Measurements from ENCODE around the gene ZSCAN22. TPM values are rescaled to one million over a fixed set of nuclear protein-coding genes. Genes with fewer than 3 reads are reported as not detected.
"Not testable (repeated sequence)": the region's sequence is repeated elsewhere in the genome, so short reads cannot be mapped to it uniquely, and the experiment has no call there.

ZSCAN22 gene
- total and polyA plus RNA-seq, 2 of the 13 experiments (the other 11 are each of a cell fraction or from before 2014, with no cell fraction given): 2.5 to 3.5 TPM

DNA sequence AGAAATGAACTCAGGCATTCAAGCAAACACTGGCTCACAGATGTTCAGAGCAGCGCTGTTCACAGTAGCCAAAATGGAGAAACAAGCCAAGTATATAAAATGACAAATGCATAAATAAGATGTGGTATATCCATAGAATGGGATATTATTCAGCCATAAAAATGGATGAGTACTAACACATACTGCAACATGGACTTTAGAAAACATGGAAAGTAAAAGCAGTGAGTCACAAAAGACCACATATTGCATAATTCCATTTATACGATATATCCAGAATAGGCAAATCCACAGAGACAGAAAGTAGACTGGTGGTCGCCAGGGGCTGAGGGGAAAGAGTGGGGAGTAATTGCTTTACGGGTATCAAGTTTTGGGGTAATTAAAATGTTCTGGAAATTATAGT, 47.4 kb downstream of the ZSCAN22 start (continued):
- TF ChIP-seq, protein P1, sequence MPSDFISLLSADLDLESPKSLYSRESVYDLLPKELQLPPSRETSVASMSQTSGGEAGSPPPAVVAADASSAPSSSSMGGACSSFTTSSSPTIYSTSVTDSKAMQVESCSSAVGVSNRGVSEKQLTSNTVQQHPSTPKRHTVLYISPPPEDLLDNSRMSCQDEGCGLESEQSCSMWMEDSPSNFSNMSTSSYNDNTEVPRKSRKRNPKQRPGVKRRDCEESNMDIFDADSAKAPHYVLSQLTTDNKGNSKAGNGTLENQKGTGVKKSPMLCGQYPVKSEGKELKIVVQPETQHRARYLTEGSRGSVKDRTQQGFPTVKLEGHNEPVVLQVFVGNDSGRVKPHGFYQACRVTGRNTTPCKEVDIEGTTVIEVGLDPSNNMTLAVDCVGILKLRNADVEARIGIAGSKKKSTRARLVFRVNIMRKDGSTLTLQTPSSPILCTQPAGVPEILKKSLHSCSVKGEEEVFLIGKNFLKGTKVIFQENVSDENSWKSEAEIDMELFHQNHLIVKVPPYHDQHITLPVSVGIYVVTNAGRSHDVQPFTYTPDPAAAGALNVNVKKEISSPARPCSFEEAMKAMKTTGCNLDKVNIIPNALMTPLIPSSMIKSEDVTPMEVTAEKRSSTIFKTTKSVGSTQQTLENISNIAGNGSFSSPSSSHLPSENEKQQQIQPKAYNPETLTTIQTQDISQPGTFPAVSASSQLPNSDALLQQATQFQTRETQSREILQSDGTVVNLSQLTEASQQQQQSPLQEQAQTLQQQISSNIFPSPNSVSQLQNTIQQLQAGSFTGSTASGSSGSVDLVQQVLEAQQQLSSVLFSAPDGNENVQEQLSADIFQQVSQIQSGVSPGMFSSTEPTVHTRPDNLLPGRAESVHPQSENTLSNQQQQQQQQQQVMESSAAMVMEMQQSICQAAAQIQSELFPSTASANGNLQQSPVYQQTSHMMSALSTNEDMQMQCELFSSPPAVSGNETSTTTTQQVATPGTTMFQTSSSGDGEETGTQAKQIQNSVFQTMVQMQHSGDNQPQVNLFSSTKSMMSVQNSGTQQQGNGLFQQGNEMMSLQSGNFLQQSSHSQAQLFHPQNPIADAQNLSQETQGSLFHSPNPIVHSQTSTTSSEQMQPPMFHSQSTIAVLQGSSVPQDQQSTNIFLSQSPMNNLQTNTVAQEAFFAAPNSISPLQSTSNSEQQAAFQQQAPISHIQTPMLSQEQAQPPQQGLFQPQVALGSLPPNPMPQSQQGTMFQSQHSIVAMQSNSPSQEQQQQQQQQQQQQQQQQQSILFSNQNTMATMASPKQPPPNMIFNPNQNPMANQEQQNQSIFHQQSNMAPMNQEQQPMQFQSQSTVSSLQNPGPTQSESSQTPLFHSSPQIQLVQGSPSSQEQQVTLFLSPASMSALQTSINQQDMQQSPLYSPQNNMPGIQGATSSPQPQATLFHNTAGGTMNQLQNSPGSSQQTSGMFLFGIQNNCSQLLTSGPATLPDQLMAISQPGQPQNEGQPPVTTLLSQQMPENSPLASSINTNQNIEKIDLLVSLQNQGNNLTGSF (CRISPR knock-in tag; IDR thresholded peaks at IDR 0.05): no peak
- no peak for TF ChIP-seq NCOR1 (IDR thresholded peaks at IDR 0.05; ENCODE audit: borderline replicate concordance, low read length)

DNA sequence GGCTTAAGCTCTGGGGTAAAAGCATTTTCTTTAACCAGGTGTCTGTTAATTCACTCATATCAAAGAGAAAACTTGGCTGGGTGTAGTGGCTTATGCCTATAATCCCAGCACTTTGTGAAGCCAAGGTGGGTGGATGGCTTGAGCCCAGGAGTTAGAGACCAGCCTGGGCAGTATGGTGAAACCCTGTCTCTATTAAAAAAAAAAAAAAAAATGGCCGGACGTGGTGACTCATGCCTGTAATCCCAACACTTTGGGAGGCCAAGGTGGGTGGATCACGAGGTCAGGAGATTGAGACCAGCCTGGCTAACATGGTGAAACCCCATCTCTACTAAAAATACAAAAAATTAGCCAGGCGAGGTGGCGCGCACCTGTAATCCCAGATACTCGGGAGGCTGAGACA, 49.9 kb downstream of the ZSCAN22 start:
- H3K9ac ChIP-seq (ENCODE audit: insufficient read depth, low read depth, low read length); H3K4me3 ChIP-seq (replicated peaks in 1 of 3; ENCODE audit: insufficient read depth in 1 of 3, low read depth in 2 of 3, low read length in 3 of 3); H3K4me2 ChIP-seq (ENCODE audit: low read depth, low read length); in situ Hi-C loops (cut with HindIII; ENCODE audit: extremely low pct_ligation_motif_present, low pct_unique_long_range_greater_than_20kb); CTCF ChIA-PET (ENCODE audit: low intra/inter-chr PET ratio, low total read pairs); H3K27ac ChIP-seq (ENCODE audit: extremely low read length, insufficient read depth, low read length); DNase-seq (ENCODE audit: low spot score); H4K20me1 ChIP-seq (ENCODE audit: insufficient read depth, low read length); H3K79me2 ChIP-seq (ENCODE audit: insufficient read depth, low read length); H3K36me3 ChIP-seq (replicated peaks in 1 of 2; ENCODE audit: control insufficient read depth in 1 of 2, insufficient read depth in 2 of 2, low read length in 2 of 2); BruUV-seq (replicated peaks); intact Hi-C loops (cut with micrococcal nuclease; ENCODE audit: unreplicated experiment); H3K27me3 ChIP-seq (ENCODE audit: control insufficient read depth in 1 of 2, insufficient read depth in 2 of 2, low read length in 2 of 2); H3K9me3 ChIP-seq (ENCODE audit: low read length); FAIRE-seq; ATAC-seq; H2AFZ ChIP-seq (ENCODE audit: low read length): not testable (repeated sequence)
- H3K4me1 ChIP-seq (ENCODE audit: insufficient read depth, low read length): peaks cover 21% of the 10 kb centered on the region
- WGBS (ENCODE audit: low lambda C conversion rate): 78% methylated on average over 7 of the region's 7 CpGs
- peak; percentile 70 for TF ChIP-seq FOSL2 (CRISPR knock-in tag; IDR thresholded peaks at IDR 0.05)
- POLR2A ChIA-PET: interaction anchor here (0.7 to 3.7 kb wide), 3 partner anchors 14 to 167 kb away, joined by 3 to 33 read pairs (median 7); partner anchors contain the start of genes TRIM28 and ZNF497
